ENCODE measurements around the gene C4B.

C4B gene

DNA sequence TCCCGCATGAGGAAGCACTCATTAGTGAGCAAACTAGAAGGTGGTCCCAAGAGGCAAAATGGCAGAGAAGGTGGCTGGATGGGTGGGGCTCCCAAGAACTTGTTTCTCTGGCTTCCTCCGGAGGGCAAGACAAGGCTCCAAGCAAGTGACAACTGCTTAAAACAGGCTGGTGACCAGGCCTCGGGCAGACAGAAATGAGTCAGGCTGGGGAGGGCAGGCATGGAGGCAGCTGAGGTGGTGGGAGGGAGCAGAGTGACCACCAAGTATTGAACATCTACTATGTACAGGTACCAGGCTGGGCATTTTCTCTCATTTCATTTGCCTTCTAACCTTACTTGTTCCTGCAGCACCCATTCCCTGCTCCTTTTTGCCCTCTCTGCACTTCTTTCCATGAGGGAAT is 61.2 kb downstream of the C4B start:
- no peaks in the 10 kb centered on the region for H3K27me3 ChIP-seq (replicated peaks; ENCODE audit: control insufficient read depth, insufficient read depth, low read length)
- no peak for DNase-seq (ENCODE audit: low read depth)
- H3K36me3 ChIP-seq (ENCODE audit: control insufficient read depth, insufficient read depth, low read length, severe bottlenecking), result no peaks in the 10 kb centered on the region
- H3K9ac ChIP-seq (ENCODE audit: low read length), result no peak overlapping the region
- no peaks in the 10 kb centered on the region for H3K9me3 ChIP-seq (ENCODE audit: control insufficient read depth, low read length)
- H3K4me1 ChIP-seq (ENCODE audit: control insufficient read depth, insufficient read depth, low read length), result peaks cover 44% of the 10 kb centered on the region
- no peak overlapping the region for H3K4me3 ChIP-seq (ENCODE audit: low read length)

DNA sequence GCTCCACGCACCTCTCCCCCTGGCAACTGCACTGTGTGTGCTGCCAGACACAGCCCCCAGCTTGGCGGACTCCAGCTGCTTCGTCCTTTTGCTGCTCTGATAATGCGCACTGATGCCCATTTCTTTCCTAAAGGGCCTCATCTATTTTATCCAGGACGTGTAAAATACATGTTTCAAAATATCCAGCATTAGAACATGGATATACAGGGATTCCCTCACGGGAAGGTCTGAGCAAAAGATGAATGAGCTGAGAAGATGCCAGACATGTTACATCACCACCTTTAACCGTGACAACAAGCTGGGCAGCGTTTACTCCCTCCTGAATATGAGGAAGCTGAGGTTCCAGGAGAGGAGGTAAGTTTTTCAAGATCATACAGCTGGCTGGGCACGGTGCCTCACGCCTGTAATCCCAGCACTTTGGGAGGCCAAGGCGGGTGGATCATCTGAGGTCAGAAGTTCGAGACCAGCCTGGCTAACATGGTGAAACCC is 61.8 kb downstream of the C4B start:
- H3K4me1 ChIP-seq (ENCODE audit: control insufficient read depth, insufficient read depth, low read length), result peaks cover 45% of the 10 kb centered on the region
- H3K4me3 ChIP-seq (ENCODE audit: low read length), result no peak overlapping the region
- no peaks in the 10 kb centered on the region for H3K27me3 ChIP-seq (replicated peaks; ENCODE audit: control insufficient read depth, insufficient read depth, low read length)
- no peaks in the 10 kb centered on the region for H3K36me3 ChIP-seq (ENCODE audit: control insufficient read depth, insufficient read depth, low read length, severe bottlenecking)
- no peak overlapping the region for H3K9ac ChIP-seq (ENCODE audit: low read length)
- peak; percentile 68 for DNase-seq (ENCODE audit: low read depth)
- H3K9me3 ChIP-seq (ENCODE audit: control insufficient read depth, low read length), result no peaks in the 10 kb centered on the region

GRCh38 chr6:32079566-32080290 is 65.1 kb downstream of the C4B start:
- no peaks in the 10 kb centered on the region for H3K36me3 ChIP-seq (ENCODE audit: control insufficient read depth, insufficient read depth, low read length, severe bottlenecking)
- no peaks in the 10 kb centered on the region for H3K27me3 ChIP-seq (replicated peaks; ENCODE audit: control insufficient read depth, insufficient read depth, low read length)
- H3K9me3 ChIP-seq (ENCODE audit: control insufficient read depth, low read length), result no peaks in the 10 kb centered on the region
- no peak overlapping the region for H3K4me3 ChIP-seq (ENCODE audit: low read length)
- peak; percentile 15 for DNase-seq (ENCODE audit: low read depth)
- peak overlapping the region; percentile 64 for H3K9ac ChIP-seq (ENCODE audit: low read length)
- peaks cover 72% of the 10 kb centered on the region for H3K4me1 ChIP-seq (ENCODE audit: control insufficient read depth, insufficient read depth, low read length)

GRCh38 chr6:32081168-32081990 is 66.8 kb downstream of the C4B start:
- DNase-seq (ENCODE audit: low read depth), result peak; percentile 58
- Histone ChIP-seq H3K9me3 (ENCODE audit: control insufficient read depth, low read length) (no peaks in the 10 kb centered on the region), H3K9ac (ENCODE audit: low read length) (peak overlapping the region; percentile 43), H3K27me3 (replicated peaks; ENCODE audit: control insufficient read depth, insufficient read depth, low read length) (no peaks in the 10 kb centered on the region), H3K4me1 (ENCODE audit: control insufficient read depth, insufficient read depth, low read length) (peaks cover 62% of the 10 kb centered on the region), H3K36me3 (ENCODE audit: control insufficient read depth, insufficient read depth, low read length, severe bottlenecking) (no peaks in the 10 kb centered on the region), H3K4me3 (ENCODE audit: low read length) (no peak overlapping the region)

- no peaks in the 10 kb centered on the region for H3K9me3 ChIP-seq (ENCODE audit: control insufficient read depth, low read length)
- H3K9ac ChIP-seq (ENCODE audit: low read length), result peak overlapping the region; percentile 43
- DNase-seq (ENCODE audit: low read depth), result no peak
- H3K36me3 ChIP-seq (ENCODE audit: control insufficient read depth, insufficient read depth, low read length, severe bottlenecking), result no peaks in the 10 kb centered on the region
- peak overlapping the region; percentile 0 for H3K4me3 ChIP-seq (ENCODE audit: low read length)
- H3K4me1 ChIP-seq (ENCODE audit: control insufficient read depth, insufficient read depth, low read length), result peaks cover 57% of the 10 kb centered on the region
- no peaks in the 10 kb centered on the region for H3K27me3 ChIP-seq (replicated peaks; ENCODE audit: control insufficient read depth, insufficient read depth, low read length)
Observed at GRCh38 chr6:32082478-32082877, 67.9 kb downstream of the C4B start.

DNA sequence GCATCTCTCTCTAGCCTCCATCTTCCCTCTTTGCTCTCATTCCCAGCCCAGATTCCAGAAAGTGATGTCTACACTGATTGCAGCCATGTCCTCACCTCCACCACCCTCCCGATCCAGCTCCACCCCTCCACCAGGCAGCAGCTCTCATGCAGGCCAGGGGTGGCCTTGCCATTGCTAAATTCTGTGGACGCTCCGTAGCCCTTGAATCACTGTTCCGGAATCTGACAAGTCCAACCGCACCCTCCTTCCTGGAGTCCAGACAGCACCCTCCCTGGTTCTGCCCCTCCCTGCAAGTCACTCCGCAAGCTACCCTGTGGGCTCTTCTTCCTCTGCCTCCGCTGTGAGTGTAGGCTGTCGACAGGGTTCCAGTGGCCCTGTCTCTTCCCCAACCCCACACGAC is 68.3 kb downstream of the C4B start:
- peak overlapping the region; percentile 43 for H3K4me3 ChIP-seq (ENCODE audit: low read length)
- H3K9me3 ChIP-seq (ENCODE audit: control insufficient read depth, low read length), result no peaks in the 10 kb centered on the region
- DNase-seq (ENCODE audit: low read depth), result no peak
- peak overlapping the region; percentile 71 for H3K9ac ChIP-seq (ENCODE audit: low read length)
- H3K4me1 ChIP-seq (ENCODE audit: control insufficient read depth, insufficient read depth, low read length), result peaks cover 57% of the 10 kb centered on the region
- H3K36me3 ChIP-seq (ENCODE audit: control insufficient read depth, insufficient read depth, low read length, severe bottlenecking), result no peaks in the 10 kb centered on the region
- no peaks in the 10 kb centered on the region for H3K27me3 ChIP-seq (replicated peaks; ENCODE audit: control insufficient read depth, insufficient read depth, low read length)

DNA sequence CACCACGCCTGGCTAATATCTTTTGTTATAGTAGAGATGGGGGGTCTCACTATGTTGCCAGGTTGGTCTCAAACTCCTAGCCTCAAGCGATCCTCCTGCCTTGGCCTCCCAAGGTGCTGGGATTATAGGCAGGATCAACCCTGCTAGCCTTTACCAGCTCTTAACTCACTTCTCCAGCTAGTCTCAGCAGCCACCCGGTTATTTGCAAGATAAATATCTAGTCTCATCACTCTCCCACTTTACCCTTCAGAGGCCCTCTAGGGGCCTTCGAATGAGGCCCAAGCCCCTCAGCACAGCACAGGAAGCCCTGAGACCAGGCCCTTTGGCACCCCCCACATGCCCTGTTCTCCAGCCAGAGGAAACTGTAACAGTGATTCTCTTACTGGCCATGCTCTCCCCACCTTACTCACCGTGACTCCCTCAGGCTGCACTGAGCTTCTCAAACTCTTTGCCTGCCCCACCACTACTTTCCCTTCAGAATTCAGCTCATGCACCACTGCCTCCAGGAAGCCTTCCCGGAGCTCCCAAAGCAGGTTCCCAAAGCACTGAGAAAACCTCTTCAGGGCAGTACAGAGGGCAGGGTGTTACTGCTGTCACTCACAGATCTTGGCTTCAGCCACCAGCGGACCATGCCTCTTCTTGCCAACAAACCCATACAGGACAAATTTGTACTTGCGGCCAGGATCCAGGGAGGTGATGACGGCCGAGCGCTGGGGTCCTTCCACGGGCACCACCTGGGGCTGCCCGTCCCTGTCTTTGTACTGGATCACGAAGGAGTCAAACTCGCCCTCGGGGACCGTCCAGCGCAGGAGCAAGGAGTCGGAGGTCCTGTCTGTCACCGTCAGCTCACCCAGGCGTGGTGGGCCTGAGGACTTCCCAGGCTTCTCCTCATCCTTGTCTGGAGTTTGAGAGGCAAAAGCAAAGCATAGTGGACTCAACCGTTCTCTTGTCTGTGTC is 69.5 kb downstream of the C4B start:
- H3K27me3 ChIP-seq (replicated peaks; ENCODE audit: control insufficient read depth, insufficient read depth, low read length), result no peaks in the 10 kb centered on the region
- no peaks in the 10 kb centered on the region for H3K36me3 ChIP-seq (ENCODE audit: control insufficient read depth, insufficient read depth, low read length, severe bottlenecking)
- no peak overlapping the region for H3K4me3 ChIP-seq (ENCODE audit: low read length)
- H3K9me3 ChIP-seq (ENCODE audit: control insufficient read depth, low read length), result no peaks in the 10 kb centered on the region
- H3K9ac ChIP-seq (ENCODE audit: low read length), result peak overlapping the region; percentile 71
- peaks cover 57% of the 10 kb centered on the region for H3K4me1 ChIP-seq (ENCODE audit: control insufficient read depth, insufficient read depth, low read length)
- DNase-seq (ENCODE audit: low read depth), result no peak

- no peaks in the 10 kb centered on the region for H3K36me3 ChIP-seq (ENCODE audit: control insufficient read depth, insufficient read depth, low read length, severe bottlenecking)
- no peak for DNase-seq (ENCODE audit: low read depth)
- H3K4me1 ChIP-seq (ENCODE audit: control insufficient read depth, insufficient read depth, low read length), result peaks cover 50% of the 10 kb centered on the region
- H3K9ac ChIP-seq (ENCODE audit: low read length), result no peak overlapping the region
- no peaks in the 10 kb centered on the region for H3K27me3 ChIP-seq (replicated peaks; ENCODE audit: control insufficient read depth, insufficient read depth, low read length)
- H3K9me3 ChIP-seq (ENCODE audit: control insufficient read depth, low read length), result no peaks in the 10 kb centered on the region
- H3K4me3 ChIP-seq (ENCODE audit: low read length), result no peak overlapping the region
Observed at GRCh38 chr6:32084780-32085179, 70.2 kb downstream of the C4B start.
